GM12878 (cell line): ENCODE measurements around the gene BMP2K. TPM values are rescaled to one million over a fixed set of nuclear protein-coding genes. Genes with fewer than 3 reads are reported as not detected.

ENCODE experiments used
- ATF7 ChIP-seq: fragments of 450-650 bp; IDR thresholded peaks from 2 replicates; pipeline ENCODE4 v1.6.1; 2016; ENCODE audit warnings: low read depth, mild to moderate bottlenecking
- BCLAF1 ChIP-seq: fragments of 450-650 bp; IDR thresholded peaks from 2 replicates; pipeline ENCODE4 v1.6.1; 2017; ENCODE audit warnings: antibody characterized with exemption, mild to moderate bottlenecking, moderate library complexity
- CTCF ChIP-seq, 3 experiments: IDR thresholded peaks in 2 of 3; conservative IDR thresholded peaks in 1 of 3; 2 replicates each; pipeline ENCODE4 v1.5.1; 2011; ENCODE audit warnings: low read depth in 3 of 3, low read length in 3 of 3, mild to moderate bottlenecking in 3 of 3, control low read depth in 2 of 3, moderate library complexity in 2 of 3, inconsistent platforms in 1 of 3, mixed read lengths in 1 of 3; ENCODE audit not compliant: control insufficient read depth in 2 of 3, insufficient read depth in 1 of 3; ENCODE audit errors: extremely low read depth in 1 of 3
- IKZF1 ChIP-seq: fragments of 450-650 bp; conservative IDR thresholded peaks from 2 replicates; pipeline ENCODE4 v1.6.1; 2017; ENCODE audit warnings: antibody characterized with exemption, mild to moderate bottlenecking
- SUZ12 ChIP-seq: fragments of 200-600 bp; sonication (generic); IDR thresholded peaks from one replicate; pipeline ENCODE4 v1.6.1; 2018; ENCODE audit warnings: antibody characterized with exemption, mild to moderate bottlenecking; ENCODE audit not compliant: unreplicated experiment
- YBX1 ChIP-seq: fragments of 450-650 bp; IDR thresholded peaks from 2 replicates; pipeline ENCODE4 v1.6.1; 2016; ENCODE audit warnings: antibody characterized with exemption
- YY1 ChIP-seq: IDR thresholded peaks from 2 replicates; pipeline ENCODE4 v1.6.1; 2011; ENCODE audit warnings: low read depth, mild to moderate bottlenecking, low read length
- ZNF592 ChIP-seq: fragments of 450-650 bp; IDR thresholded peaks from 2 replicates; pipeline ENCODE4 v1.6.1; 2017; ENCODE audit warnings: mild to moderate bottlenecking, moderate library complexity
- ZNF622 ChIP-seq: fragments of 450-650 bp; IDR thresholded peaks from 2 replicates; pipeline ENCODE4 v1.6.1; 2017; ENCODE audit warnings: mild to moderate bottlenecking, inconsistent platforms
- polyA plus RNA-seq, 11 experiments: library from polyadenylated mRNA; depleted of rRNA in 4 of 11; unstranded in 6 of 11; stranded (reverse) in 5 of 11; fragments of >200 nt; fragmentation: Nextera tagmentation in 4 of 11; fragmentation: Illumina TruSeq in 1 of 11; extraction: Ambion mirVana in 4 of 11; extraction: Trizol in 1 of 11; gene quantifications; 1 replicate in 1 of 11; 2 replicates in 10 of 11; pipeline versions ENCODE4 v1.2.1 to v1.2.3, GENCODE V29; 2011 to 2016; ENCODE audit warnings: inconsistent platforms in 2 of 11, missing spikeins in 2 of 11, low read depth in 1 of 11
- total RNA-seq, 4 experiments: library from RNA; depleted of rRNA in 3 of 4; stranded (reverse); fragments of >200 nt in 3 of 4; fragmentation: Illumina TruSeq in 1 of 4; extraction: Trizol in 1 of 4; gene quantifications; 2 replicates each; pipeline versions ENCODE4 v1.2.1 to v1.2.3, GENCODE V29; 2013 to 2021
- TF ChIP-seq, protein P1 (sequence below): fragments of 450-650 bp; IDR thresholded peaks from 2 replicates; pipeline ENCODE4 v1.6.1; 2016; ENCODE audit warnings: mild to moderate bottlenecking
- TF ChIP-seq, protein P2 (sequence below): fragments of 450-650 bp; IDR thresholded peaks from 2 replicates; pipeline ENCODE4 v1.6.1; 2017; ENCODE audit warnings: mild to moderate bottlenecking, moderate library complexity

BMP2K gene
- total and polyA plus RNA-seq, 10 of the 15 experiments (the other 5 are each of a cell fraction or from before 2014, with no cell fraction given) = 3.3 to 84.6 (median 24.8) TPM

- TF ChIP-seq ZNF592 (peak; percentile 24; the same call in 1 of the 2 replicates), ZNF622 (no peak), YBX1 (no peak), SUZ12 (no peak), BCLAF1 (no peak), YY1 (no peak), CTCF (IDR thresholded peaks at IDR 0.05 in 2 of 3, conservative IDR thresholded peaks at IDR 0.05 in 1 of 3; ENCODE audit: control insufficient read depth in 2 of 3, extremely low read depth in 1 of 3, insufficient read depth in 1 of 3, low read depth in 3 of 3, low read length in 3 of 3) (no peak), IKZF1 (peak; percentile 93), ATF7 (peak; percentile 80)
- TF ChIP-seq, protein P1, sequence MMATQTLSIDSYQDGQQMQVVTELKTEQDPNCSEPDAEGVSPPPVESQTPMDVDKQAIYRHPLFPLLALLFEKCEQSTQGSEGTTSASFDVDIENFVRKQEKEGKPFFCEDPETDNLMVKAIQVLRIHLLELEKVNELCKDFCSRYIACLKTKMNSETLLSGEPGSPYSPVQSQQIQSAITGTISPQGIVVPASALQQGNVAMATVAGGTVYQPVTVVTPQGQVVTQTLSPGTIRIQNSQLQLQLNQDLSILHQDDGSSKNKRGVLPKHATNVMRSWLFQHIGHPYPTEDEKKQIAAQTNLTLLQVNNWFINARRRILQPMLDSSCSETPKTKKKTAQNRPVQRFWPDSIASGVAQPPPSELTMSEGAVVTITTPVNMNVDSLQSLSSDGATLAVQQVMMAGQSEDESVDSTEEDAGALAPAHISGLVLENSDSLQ = peak; percentile 18; the same call in 1 of the 2 replicates
- TF ChIP-seq, protein P2, sequence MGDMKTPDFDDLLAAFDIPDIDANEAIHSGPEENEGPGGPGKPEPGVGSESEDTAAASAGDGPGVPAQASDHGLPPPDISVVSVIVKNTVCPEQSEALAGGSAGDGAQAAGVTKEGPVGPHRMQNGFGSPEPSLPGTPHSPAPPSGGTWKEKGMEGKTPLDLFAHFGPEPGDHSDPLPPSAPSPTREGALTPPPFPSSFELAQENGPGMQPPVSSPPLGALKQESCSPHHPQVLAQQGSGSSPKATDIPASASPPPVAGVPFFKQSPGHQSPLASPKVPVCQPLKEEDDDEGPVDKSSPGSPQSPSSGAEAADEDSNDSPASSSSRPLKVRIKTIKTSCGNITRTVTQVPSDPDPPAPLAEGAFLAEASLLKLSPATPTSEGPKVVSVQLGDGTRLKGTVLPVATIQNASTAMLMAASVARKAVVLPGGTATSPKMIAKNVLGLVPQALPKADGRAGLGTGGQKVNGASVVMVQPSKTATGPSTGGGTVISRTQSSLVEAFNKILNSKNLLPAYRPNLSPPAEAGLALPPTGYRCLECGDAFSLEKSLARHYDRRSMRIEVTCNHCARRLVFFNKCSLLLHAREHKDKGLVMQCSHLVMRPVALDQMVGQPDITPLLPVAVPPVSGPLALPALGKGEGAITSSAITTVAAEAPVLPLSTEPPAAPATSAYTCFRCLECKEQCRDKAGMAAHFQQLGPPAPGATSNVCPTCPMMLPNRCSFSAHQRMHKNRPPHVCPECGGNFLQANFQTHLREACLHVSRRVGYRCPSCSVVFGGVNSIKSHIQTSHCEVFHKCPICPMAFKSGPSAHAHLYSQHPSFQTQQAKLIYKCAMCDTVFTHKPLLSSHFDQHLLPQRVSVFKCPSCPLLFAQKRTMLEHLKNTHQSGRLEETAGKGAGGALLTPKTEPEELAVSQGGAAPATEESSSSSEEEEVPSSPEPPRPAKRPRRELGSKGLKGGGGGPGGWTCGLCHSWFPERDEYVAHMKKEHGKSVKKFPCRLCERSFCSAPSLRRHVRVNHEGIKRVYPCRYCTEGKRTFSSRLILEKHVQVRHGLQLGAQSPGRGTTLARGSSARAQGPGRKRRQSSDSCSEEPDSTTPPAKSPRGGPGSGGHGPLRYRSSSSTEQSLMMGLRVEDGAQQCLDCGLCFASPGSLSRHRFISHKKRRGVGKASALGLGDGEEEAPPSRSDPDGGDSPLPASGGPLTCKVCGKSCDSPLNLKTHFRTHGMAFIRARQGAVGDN = peak; percentile 54; the same call in 1 of the 2 replicates
- TF ChIP-seq, all 136 proteins: peak for 57
Observed at GRCh38 chr4:78749972-78750727, 26.0 kb upstream of the BMP2K start (continued).
